ENCODE measurements around the gene HACD1.

Gene HACD1

DNA sequence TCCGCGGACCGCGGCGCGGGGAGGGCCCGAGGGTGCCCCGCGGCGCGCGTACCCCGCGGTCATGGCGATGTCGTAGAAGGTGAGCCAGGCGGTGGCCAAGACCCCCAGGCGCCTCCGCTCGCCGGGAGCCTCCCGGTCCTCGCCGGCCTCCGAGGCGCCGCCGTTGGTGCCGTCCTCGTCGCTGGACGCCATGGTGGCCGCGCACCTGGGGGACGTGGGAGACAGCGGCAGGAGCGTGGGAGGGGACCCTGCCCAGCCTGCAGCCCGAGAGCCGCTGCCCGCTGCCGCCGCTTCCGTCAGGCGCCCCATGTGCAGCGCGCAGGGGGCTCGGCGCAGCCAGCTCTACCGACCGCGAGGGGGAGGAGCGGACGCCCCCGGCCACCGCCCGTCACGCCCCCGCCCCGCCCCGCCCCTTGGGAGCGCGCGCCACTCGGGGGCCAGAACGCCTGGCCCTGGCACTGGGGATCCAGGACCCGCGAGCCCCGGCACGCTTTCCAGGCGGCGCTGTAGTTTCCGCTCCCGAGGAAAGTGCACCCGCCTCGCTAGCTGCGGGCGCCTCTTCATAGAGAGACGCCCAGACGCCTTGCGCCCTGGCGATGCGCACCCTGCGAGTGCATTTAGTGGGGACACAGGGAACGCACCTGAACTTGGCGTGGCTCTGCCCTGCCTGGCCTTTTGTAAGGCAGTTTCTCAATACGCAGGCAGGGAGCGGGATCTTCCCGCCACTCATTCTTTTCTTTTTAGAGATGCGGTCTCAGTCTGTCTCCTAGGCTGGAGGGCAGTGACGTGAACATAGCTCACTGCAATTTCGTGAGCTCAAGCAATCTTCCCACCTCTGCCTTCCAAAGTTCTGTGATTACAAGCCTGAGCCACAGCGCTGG is at the start of gene HACD1:
TSS of gene HACD1 (minus strand) at position 344 of the 881 bp plus-strand sequence. CDS start at position 309, 35 bp downstream.
- peak; percentile 90 for DNase-seq (ENCODE audit: low spot score)

DNA sequence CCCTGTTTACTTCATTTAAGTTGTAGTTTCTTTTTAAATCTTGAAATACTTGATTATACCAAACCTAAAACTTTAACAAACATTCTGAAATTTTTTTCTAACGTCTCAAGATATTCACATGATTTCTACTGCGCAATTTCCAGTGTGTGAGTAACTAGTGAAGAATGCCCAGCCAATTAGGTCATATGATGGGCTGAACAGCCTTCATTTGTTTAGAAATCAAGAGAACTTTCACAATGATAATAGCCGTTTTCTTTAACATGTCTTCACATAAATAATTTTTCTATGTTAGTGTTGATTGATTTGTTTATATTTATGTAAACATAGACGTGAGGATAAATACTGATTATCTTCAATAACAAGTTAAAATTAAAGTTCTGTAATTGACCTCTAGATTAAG is 48.6 kb upstream of the HACD1 start:
- peak; percentile 92 for DNase-seq (ENCODE audit: low spot score)

DNA sequence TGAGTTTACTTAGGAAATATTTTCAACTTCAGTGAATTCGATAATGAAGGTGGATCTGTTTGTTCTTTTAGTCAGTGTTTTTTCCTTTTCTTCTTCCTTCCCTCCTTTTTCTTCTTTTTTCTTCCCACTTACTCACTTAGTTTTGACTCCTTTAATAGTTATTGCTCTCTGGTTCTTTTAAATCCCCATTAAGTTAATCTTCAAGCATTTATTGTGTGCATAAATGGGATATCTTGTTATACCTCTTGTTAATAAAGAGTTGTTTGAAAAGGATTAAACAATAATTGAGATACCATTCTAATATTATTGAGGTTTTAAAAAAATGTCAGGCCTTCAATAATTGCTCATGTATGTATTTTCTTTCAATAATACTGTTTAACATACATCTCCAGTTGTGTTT is 46.3 kb upstream of the HACD1 start:
- no peak for DNase-seq (ENCODE audit: low spot score)

DNA sequence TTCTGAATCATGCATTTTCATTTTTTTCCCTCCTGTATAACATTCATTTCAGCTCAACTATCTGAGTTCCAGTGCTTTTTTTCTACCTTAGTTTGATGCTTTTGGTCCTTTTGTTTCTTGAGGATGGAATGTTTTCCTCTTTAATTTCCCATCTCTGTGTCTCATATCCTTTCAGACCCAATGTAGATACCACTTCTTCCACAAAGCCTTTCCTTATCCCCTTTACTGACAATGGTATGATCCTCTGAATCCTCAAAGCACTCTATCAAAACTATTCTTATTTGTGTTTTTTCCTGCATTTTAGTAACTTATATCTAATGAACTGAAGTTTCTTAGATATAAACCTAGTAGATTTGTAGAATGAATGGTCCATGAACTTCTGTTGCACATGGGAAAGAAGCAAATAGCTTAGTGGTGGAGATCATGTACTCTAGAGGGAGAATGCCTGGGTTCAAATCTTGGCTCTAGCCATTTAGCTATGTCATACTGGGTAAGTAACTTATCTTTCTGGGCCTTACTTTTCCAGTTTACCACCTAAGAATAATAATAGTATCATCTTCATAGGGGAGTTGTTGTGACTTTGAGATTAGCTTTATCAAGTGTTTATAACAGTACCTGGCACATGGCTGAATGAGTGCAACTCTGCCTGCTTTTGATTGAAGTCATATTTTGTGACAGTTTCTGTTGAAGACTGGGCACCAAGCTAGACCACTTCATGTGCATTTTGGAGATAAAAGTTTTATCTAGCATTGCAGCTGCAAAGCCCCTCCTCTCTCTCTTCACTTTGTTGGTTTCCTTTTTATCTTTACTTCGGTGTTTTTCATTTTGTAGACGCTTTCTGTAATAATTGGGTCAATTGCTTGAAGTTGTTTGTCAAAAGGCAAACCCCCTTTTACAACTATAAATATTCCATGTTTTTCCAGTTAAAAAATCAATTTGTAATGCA is 45.3 kb upstream of the HACD1 start:
- no peak for DNase-seq (ENCODE audit: low spot score)

- DNase-seq (ENCODE audit: low spot score): no peak
These were observed 44.3 kb upstream of the HACD1 start for GRCh38 chr10:17661510-17661909.

GRCh38 chr10:17660921-17661320 is 43.7 kb upstream of the HACD1 start:
- DNase-seq (ENCODE audit: low spot score): no peak

DNA sequence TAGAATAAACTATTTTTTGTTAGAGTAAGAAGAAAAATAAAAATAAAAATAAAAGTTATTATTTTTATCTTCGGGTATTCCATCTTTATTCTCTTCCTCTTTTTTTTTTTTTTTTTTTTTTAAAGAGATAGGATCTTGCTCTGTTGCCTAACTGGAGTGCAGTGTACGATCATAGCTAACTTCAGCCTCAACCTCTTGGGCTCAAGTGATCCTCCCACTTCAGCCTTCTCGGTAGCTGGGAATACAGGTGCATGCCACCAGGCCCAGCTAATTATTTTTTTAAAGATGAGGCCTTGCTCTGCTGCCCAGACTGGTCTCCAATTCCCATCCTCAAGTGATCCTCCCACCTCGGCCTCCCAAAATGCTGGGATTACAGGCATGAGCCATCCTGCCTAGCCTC is 42.2 kb upstream of the HACD1 start:
- no peak for DNase-seq (ENCODE audit: low spot score)

DNA sequence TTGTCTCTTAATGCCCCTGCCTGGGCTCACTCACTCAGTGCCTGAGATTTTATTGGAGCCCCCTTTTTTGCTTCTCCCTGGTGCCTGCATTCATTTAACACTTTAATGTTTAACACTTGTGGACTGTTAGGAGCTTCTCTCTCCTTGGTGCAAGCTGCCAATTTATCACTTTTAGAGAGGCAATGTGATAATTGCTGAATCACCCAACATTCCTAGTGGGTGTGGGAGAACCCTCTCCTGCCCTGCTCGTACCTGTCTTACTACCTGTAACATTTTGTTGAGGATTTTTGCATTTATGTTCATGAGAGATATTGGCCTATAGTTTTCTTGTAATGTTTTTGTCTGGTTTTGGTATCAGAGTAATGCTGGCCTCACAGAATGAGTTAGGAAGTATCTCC is 39.9 kb upstream of the HACD1 start:
- DNase-seq (ENCODE audit: low spot score): no peak

DNA sequence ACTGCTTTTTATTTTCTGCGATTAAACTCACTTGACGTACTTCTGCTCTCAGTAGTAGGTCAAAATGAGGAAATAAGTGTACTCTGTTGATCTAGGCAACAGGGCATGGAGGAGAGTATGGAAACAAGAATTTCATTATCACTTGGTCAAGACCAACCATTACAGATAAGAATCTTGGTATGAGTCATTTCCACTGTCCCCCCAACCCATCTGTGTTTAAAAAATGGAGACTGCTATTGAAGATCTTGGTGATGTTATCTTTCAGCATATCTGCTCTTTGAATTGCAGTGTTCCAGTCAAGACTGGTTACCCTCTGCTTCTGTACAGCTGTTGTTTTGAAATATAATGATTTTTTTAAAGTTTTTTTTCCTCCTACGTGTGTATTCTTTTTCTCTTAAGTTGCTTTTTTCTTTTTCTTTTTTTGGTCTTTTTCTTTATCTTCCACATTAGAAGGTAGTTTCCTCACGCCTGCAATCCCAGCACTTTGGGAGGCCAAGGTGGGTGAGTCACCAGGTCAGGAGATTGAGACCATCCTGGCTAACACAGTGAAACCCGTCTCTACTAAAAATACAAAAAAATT is 38.5 kb upstream of the HACD1 start:
- no peak for DNase-seq (ENCODE audit: low spot score)

DNA sequence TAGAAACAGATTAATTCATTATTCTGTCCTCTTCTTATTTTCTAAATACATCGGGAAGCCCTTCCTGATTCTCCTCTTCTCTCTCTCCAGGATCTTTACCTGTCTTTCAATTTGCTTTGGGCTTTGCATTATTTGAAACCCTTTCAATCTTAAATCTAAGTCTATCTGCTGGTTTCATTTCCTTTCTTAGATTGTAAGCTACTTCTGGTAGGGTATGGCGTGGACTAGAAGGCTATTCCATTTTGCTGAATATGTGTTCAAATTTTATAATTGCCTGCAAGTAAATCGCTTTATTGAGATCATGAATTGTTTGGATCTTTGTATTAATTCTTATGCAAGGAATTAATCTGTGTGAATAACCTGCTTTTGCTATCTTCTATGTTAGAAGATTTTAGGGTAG is 37.8 kb upstream of the HACD1 start:
- no peak for DNase-seq (ENCODE audit: low spot score)

GRCh38 chr10:17652585-17652984 is 35.4 kb upstream of the HACD1 start:
- DNase-seq (ENCODE audit: low spot score): no peak

GRCh38 chr10:17651896-17652295 is 34.7 kb upstream of the HACD1 start:
- DNase-seq (ENCODE audit: low spot score): no peak

GRCh38 chr10:17650416-17650815 is 33.2 kb upstream of the HACD1 start:
- DNase-seq (ENCODE audit: low spot score): no peak

GRCh38 chr10:17649836-17650235 is 32.7 kb upstream of the HACD1 start:
- DNase-seq (ENCODE audit: low spot score): peak; percentile 38

GRCh38 chr10:17649052-17649451 is 31.9 kb upstream of the HACD1 start:
- no peak for DNase-seq (ENCODE audit: low spot score)

GRCh38 chr10:17648243-17649035 is 31.3 kb upstream of the HACD1 start:
- DNase-seq (ENCODE audit: low spot score): no peak

DNA sequence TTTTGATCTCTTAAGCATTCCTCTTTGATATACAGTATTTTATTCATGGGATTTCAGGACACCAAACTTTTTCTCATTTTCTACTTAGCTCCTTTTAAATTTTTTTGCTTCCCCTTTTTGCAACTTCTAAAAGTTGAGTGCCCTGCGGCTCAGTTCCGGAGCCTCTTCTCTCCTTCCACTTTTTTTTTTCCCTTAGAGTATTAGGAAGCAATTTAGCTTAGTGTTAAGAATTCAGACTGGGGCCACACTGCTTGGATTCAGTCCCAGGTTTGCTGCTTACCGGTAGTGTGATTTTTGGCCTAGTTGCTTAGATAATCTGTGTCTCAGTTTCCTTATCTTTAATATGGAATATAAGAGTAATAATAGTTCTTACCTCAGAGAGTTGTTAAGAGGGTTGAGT is 30.2 kb upstream of the HACD1 start:
- DNase-seq (ENCODE audit: low spot score): no peak

- DNase-seq (ENCODE audit: low spot score): peak; percentile 87
These were observed 28.6 kb upstream of the HACD1 start for GRCh38 chr10:17645621-17646345.

DNA sequence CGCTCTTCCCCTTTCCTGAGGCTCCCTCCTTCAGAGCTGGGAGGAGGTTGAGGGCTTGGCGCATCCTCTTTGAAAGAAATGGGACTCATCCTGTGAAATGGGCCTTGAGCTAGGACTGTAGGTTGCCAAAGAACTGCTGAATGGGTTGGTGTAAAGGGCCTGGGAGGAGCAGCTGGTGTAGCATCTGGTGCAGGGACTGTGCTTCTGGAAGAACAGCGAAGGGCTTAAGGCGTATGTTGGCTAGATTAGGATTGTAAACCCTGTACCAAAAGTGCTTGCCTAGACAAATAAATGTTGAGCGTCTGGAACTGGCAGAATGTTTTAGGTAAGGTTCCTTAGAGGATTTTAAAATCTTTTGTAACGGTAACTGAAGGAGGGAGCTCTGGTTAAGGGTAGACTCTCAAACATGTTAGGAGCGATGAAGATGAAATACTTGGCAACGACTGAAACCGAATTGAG is 27.3 kb upstream of the HACD1 start:
- DNase-seq (ENCODE audit: low spot score): peak; percentile 82

- DNase-seq (ENCODE audit: low spot score): peak; percentile 95
These were observed 26.7 kb upstream of the HACD1 start, which contains the start of gene STAM for GRCh38 chr10:17643755-17644484. Gene STAM (plus strand): TSS chr10:17644151. CDS start chr10:17644340, 189 bp downstream.

Data from RKO (cell line).